GM23338 (cell line): ENCODE results near the gene ALDH1L2. TPM values are rescaled to one million over a fixed set of nuclear protein-coding genes. Genes with fewer than 3 reads are reported as not detected.

ENCODE experiments used
- ATAC-seq: fragments of 200-7000 bp; cut with Tn5 transposase; 3 replicates; pipeline ENCODE4 v1.9.1; 2020
- DNase-seq: peaks from one replicate; pipeline ENCODE4 v3.0.0-alpha.2; 2015; ENCODE audit warnings: low spot score
- H2AFZ ChIP-seq: fragments of 200-600 bp; sonication (generic); 2 replicates; pipeline ENCODE4 v1.8.0; 2016; ENCODE audit warnings: antibody characterized with exemption, mild to moderate bottlenecking, moderate library complexity
- H3F3A ChIP-seq: fragments of 200-600 bp; sonication (generic); replicated peaks from 2 replicates; pipeline ENCODE4 v1.8.0; 2017; ENCODE audit warnings: antibody characterized with exemption, mixed run types, low read depth
- H3K27ac ChIP-seq: fragments of 200-600 bp; sonication (generic); 2 replicates; pipeline ENCODE4 v1.6.1; 2016; ENCODE audit warnings: low read depth
- H3K27me3 ChIP-seq: fragments of 200-600 bp; sonication (generic); 2 replicates; pipeline ENCODE4 v1.8.0; 2016; ENCODE audit warnings: mild to moderate bottlenecking, mixed run types, moderate library complexity; ENCODE audit not compliant: insufficient read depth
- H3K36me3 ChIP-seq: fragments of 200-600 bp; sonication (generic); 2 replicates; pipeline ENCODE4 v1.8.0; 2016; ENCODE audit warnings: mild to moderate bottlenecking; ENCODE audit not compliant: insufficient read depth
- H3K4me1 ChIP-seq: fragments of 200-600 bp; sonication (generic); 2 replicates; pipeline ENCODE4 v1.8.0; 2016; ENCODE audit warnings: mild to moderate bottlenecking, moderate library complexity; ENCODE audit not compliant: insufficient read depth
- H3K4me2 ChIP-seq: fragments of 200-600 bp; sonication (generic); 2 replicates; pipeline ENCODE4 v1.7.1; 2017; ENCODE audit warnings: mixed run types
- H3K4me3 ChIP-seq: fragments of 200-600 bp; sonication (generic); 2 replicates; pipeline ENCODE4 v1.6.1; 2016; ENCODE audit warnings: mixed run types
- H3K79me2 ChIP-seq: fragments of 200-600 bp; sonication (generic); replicated peaks from 2 replicates; pipeline ENCODE4 v1.8.0; 2017; ENCODE audit warnings: mild to moderate bottlenecking; ENCODE audit not compliant: insufficient read depth
- H3K9me2 ChIP-seq: fragments of 200-600 bp; sonication (generic); 2 replicates; pipeline ENCODE4 v1.8.0; 2017; ENCODE audit not compliant: insufficient read depth
- H4K20me1 ChIP-seq: fragments of 200-600 bp; sonication (generic); replicated peaks from 2 replicates; pipeline ENCODE4 v1.8.0; 2017; ENCODE audit warnings: mild to moderate bottlenecking; ENCODE audit not compliant: insufficient read depth
- H3K27ac Mint-ChIP-seq: 2 replicates; pipeline ENCODE4 v1.8.0; 2020; ENCODE audit warnings: inconsistent platforms, mild to moderate bottlenecking, moderate library complexity, mixed read lengths
- H3K27me3 Mint-ChIP-seq: 3 replicates; pipeline ENCODE4 v1.8.0; 2022; ENCODE audit warnings: low read depth, mild to moderate bottlenecking, moderate library complexity, mixed read lengths, inconsistent platforms; ENCODE audit not compliant: insufficient read depth, poor library complexity
- H3K36me3 Mint-ChIP-seq: 3 replicates; pipeline ENCODE4 v1.8.0; 2021; ENCODE audit warnings: low read depth, mild to moderate bottlenecking, inconsistent platforms, moderate library complexity, mixed read lengths
- H3K4me1 Mint-ChIP-seq: 3 replicates; pipeline ENCODE4 v1.8.0; 2020; ENCODE audit warnings: mild to moderate bottlenecking, inconsistent platforms, mixed read lengths
- H3K4me3 Mint-ChIP-seq: 3 replicates; pipeline ENCODE4 v1.8.0; 2021; ENCODE audit warnings: moderate library complexity, mild to moderate bottlenecking, inconsistent platforms, mixed read lengths
- H3K9me3 Mint-ChIP-seq: 3 replicates; pipeline ENCODE4 v1.8.0; 2020; ENCODE audit warnings: moderate library complexity, mild to moderate bottlenecking, inconsistent platforms, mixed read lengths
- CREB1 ChIP-seq: fragments of 250-450 bp; sonication (Bioruptor Pico); IDR thresholded peaks from 2 replicates; pipeline ENCODE4 v1.5.0; 2020; ENCODE audit warnings: low read depth, mild to moderate bottlenecking, moderate library complexity
- EZH2 ChIP-seq: fragments of 200-600 bp; sonication (generic); IDR thresholded peaks from one replicate; pipeline ENCODE4 v1.8.0; 2017; ENCODE audit warnings: antibody characterized with exemption, mild to moderate bottlenecking, low read depth; ENCODE audit not compliant: unreplicated experiment
- EZH2phosphoT487 ChIP-seq: fragments of 200-600 bp; sonication (generic); IDR thresholded peaks from one replicate; pipeline ENCODE4 v1.8.1; 2018; ENCODE audit warnings: antibody characterized with exemption; ENCODE audit not compliant: unreplicated experiment
- JUNB ChIP-seq: IDR thresholded peaks from one replicate; pipeline ENCODE4 v1.6.1; 2016; ENCODE audit warnings: antibody characterized with exemption; ENCODE audit not compliant: unreplicated experiment
- NANOG ChIP-seq: IDR thresholded peaks from 2 replicates; pipeline ENCODE4 v1.6.1; 2016; ENCODE audit warnings: antibody characterized with exemption, borderline replicate concordance
- POLR2AphosphoS5 ChIP-seq: IDR thresholded peaks from 2 replicates; pipeline ENCODE4 v1.6.1; 2016; ENCODE audit warnings: antibody characterized with exemption, low read depth
- STAT1 ChIP-seq: IDR thresholded peaks from one replicate; pipeline ENCODE4 v1.6.1; 2016; ENCODE audit warnings: antibody characterized with exemption; ENCODE audit not compliant: unreplicated experiment
- ZNF114 ChIP-seq: fragments of 250-450 bp; sonication (Bioruptor Pico); IDR thresholded peaks from 2 replicates; pipeline ENCODE4 v1.5.0; 2020; ENCODE audit warnings: mild to moderate bottlenecking, moderate library complexity
- ZNF331 ChIP-seq: fragments of 250-450 bp; sonication (Bioruptor Pico); IDR thresholded peaks from 2 replicates; pipeline ENCODE4 v1.5.0; 2020; ENCODE audit warnings: low read depth, mild to moderate bottlenecking, moderate library complexity
- polyA plus RNA-seq: library from polyadenylated mRNA; unstranded; fragments of >200 nt; fragmentation: Nextera tagmentation; extraction: Ambion mirVana; gene quantifications from 2 replicates; pipeline ENCODE4 v1.2.1, GENCODE V29; 2016
- total RNA-seq: library from RNA; depleted of rRNA; stranded (reverse); fragments of >200 nt; shearing (Covaris generic); gene quantifications from 2 replicates; pipeline ENCODE4 v1.2.3, GENCODE V29; 2014
- TF ChIP-seq, protein P1 (sequence below), 2 experiments: fragments of 200-600 bp in 1 of 2; sonication (generic) in 1 of 2; conservative IDR thresholded peaks; 2 replicates each; pipeline versions ENCODE4 v1.5.1 to v1.6.1; 2016 to 2017; ENCODE audit warnings: antibody characterized with exemption in 2 of 2, low read depth in 2 of 2, mild to moderate bottlenecking in 2 of 2, moderate library complexity in 1 of 2
- TF ChIP-seq, protein P2 (sequence below): fragments of 250-450 bp; sonication (Bioruptor Pico); IDR thresholded peaks from 2 replicates; pipeline ENCODE4 v1.5.0; 2020; ENCODE audit warnings: mild to moderate bottlenecking, moderate library complexity
- TF ChIP-seq, protein P3 (sequence below): IDR thresholded peaks from one replicate; pipeline ENCODE4 v1.6.1; 2018; ENCODE audit warnings: antibody characterized with exemption; ENCODE audit not compliant: unreplicated experiment

The ALDH1L2 gene
- total and polyA plus RNA-seq, 2 experiments from 2014 or later, result 5.8 to 9.1 TPM

DNA sequence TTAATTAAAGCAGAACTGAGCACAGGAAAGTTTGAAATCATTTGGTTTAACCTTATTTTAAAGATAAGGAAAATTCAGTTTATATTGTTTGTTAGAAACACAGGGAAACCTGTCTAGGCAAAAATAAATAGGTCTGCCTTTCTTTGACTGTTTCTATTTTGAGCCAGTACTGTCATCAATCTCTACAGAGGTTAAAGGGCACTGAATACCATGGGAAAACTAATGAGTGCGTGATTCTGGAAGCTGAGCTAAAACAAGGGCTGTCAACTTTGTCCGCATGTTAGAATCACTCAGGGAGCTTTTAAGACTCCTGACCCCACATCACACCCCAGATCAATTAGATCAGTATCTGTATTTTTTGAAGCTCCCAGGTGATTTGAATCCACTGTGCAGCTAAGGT, 59.3 kb downstream of the ALDH1L2 start (continued):
- TF ChIP-seq EZH2 (no peak), STAT1 (no peak), NANOG (no peak)
- TF ChIP-seq, protein P1, sequence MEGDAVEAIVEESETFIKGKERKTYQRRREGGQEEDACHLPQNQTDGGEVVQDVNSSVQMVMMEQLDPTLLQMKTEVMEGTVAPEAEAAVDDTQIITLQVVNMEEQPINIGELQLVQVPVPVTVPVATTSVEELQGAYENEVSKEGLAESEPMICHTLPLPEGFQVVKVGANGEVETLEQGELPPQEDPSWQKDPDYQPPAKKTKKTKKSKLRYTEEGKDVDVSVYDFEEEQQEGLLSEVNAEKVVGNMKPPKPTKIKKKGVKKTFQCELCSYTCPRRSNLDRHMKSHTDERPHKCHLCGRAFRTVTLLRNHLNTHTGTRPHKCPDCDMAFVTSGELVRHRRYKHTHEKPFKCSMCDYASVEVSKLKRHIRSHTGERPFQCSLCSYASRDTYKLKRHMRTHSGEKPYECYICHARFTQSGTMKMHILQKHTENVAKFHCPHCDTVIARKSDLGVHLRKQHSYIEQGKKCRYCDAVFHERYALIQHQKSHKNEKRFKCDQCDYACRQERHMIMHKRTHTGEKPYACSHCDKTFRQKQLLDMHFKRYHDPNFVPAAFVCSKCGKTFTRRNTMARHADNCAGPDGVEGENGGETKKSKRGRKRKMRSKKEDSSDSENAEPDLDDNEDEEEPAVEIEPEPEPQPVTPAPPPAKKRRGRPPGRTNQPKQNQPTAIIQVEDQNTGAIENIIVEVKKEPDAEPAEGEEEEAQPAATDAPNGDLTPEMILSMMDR (conservative IDR thresholded peaks at IDR 0.05; ENCODE audit: low read depth in 2 of 2), result no peak

DNA sequence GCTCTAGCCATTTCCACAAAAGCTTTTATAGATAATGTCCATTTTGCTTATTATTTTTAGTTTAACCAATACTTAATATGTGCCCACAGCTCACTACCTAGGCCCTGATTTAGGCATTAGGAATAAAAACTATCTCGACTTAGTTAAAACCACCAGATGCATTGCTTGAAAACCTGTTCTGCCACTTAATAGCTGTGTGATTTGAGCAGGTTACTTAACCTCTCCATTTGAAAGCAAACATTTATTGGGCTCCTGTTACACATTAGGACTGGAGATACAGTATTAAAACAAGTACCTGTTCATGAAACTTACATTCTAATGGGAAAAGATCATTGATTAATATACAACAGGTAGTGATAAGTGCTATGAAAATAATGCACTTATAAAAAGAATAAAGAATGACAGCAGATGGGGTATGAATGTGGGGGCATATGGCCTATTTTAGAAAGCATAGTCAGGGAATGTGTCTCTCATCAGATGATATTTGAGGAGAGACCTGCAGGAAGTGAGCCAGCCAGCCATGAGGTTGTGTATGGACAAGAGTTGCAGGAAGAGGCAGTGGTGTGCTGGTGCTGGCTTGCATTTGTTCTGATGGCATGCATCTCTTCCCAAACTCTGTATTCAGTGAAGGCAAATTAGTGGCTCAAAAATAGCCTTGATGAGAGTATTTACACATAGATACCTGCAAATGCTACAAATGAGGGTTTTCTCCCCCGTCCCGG, 63.9 kb downstream of the ALDH1L2 start:
- peak overlapping the region; percentile 25 for H3K27ac Mint-ChIP-seq
- peaks cover 19% of the 10 kb centered on the region; the same call in 2 of the 3 replicates for H3K4me1 Mint-ChIP-seq
- ATAC-seq, result no peak
- TF ChIP-seq NANOG, result no peak
- TF ChIP-seq EZH2, result no peak
- TF ChIP-seq, protein P2, sequence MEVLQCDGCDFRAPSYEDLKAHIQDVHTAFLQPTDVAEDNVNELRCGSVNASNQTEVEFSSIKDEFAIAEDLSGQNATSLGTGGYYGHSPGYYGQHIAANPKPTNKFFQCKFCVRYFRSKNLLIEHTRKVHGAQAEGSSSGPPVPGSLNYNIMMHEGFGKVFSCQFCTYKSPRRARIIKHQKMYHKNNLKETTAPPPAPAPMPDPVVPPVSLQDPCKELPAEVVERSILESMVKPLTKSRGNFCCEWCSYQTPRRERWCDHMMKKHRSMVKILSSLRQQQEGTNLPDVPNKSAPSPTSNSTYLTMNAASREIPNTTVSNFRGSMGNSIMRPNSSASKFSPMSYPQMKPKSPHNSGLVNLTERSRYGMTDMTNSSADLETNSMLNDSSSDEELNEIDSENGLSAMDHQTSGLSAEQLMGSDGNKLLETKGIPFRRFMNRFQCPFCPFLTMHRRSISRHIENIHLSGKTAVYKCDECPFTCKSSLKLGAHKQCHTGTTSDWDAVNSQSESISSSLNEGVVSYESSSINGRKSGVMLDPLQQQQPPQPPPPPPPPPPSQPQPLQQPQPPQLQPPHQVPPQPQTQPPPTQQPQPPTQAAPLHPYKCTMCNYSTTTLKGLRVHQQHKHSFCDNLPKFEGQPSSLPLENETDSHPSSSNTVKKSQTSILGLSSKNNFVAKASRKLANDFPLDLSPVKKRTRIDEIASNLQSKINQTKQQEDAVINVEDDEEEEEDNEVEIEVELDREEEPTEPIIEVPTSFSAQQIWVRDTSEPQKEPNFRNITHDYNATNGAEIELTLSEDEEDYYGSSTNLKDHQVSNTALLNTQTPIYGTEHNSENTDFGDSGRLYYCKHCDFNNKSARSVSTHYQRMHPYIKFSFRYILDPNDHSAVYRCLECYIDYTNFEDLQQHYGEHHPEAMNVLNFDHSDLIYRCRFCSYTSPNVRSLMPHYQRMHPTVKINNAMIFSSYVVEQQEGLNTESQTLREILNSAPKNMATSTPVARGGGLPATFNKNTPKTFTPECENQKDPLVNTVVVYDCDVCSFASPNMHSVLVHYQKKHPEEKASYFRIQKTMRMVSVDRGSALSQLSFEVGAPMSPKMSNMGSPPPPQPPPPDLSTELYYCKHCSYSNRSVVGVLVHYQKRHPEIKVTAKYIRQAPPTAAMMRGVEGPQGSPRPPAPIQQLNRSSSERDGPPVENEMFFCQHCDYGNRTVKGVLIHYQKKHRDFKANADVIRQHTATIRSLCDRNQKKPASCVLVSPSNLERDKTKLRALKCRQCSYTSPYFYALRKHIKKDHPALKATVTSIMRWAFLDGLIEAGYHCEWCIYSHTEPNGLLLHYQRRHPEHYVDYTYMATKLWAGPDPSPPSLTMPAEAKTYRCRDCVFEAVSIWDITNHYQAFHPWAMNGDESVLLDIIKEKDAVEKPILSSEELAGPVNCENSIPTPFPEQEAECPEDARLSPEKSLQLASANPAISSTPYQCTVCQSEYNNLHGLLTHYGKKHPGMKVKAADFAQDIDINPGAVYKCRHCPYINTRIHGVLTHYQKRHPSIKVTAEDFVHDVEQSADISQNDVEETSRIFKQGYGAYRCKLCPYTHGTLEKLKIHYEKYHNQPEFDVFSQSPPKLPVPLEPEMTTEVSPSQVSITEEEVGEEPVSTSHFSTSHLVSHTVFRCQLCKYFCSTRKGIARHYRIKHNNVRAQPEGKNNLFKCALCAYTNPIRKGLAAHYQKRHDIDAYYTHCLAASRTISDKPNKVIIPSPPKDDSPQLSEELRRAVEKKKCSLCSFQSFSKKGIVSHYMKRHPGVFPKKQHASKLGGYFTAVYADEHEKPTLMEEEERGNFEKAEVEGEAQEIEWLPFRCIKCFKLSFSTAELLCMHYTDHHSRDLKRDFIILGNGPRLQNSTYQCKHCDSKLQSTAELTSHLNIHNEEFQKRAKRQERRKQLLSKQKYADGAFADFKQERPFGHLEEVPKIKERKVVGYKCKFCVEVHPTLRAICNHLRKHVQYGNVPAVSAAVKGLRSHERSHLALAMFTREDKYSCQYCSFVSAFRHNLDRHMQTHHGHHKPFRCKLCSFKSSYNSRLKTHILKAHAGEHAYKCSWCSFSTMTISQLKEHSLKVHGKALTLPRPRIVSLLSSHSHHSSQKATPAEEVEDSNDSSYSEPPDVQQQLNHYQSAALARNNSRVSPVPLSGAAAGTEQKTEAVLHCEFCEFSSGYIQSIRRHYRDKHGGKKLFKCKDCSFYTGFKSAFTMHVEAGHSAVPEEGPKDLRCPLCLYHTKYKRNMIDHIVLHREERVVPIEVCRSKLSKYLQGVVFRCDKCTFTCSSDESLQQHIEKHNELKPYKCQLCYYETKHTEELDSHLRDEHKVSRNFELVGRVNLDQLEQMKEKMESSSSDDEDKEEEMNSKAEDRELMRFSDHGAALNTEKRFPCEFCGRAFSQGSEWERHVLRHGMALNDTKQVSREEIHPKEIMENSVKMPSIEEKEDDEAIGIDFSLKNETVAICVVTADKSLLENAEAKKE (CRISPR knock-in tag), result no peak
- no peak for TF ChIP-seq STAT1
- no peak for TF ChIP-seq EZH2phosphoT487
- TF ChIP-seq, protein P3, sequence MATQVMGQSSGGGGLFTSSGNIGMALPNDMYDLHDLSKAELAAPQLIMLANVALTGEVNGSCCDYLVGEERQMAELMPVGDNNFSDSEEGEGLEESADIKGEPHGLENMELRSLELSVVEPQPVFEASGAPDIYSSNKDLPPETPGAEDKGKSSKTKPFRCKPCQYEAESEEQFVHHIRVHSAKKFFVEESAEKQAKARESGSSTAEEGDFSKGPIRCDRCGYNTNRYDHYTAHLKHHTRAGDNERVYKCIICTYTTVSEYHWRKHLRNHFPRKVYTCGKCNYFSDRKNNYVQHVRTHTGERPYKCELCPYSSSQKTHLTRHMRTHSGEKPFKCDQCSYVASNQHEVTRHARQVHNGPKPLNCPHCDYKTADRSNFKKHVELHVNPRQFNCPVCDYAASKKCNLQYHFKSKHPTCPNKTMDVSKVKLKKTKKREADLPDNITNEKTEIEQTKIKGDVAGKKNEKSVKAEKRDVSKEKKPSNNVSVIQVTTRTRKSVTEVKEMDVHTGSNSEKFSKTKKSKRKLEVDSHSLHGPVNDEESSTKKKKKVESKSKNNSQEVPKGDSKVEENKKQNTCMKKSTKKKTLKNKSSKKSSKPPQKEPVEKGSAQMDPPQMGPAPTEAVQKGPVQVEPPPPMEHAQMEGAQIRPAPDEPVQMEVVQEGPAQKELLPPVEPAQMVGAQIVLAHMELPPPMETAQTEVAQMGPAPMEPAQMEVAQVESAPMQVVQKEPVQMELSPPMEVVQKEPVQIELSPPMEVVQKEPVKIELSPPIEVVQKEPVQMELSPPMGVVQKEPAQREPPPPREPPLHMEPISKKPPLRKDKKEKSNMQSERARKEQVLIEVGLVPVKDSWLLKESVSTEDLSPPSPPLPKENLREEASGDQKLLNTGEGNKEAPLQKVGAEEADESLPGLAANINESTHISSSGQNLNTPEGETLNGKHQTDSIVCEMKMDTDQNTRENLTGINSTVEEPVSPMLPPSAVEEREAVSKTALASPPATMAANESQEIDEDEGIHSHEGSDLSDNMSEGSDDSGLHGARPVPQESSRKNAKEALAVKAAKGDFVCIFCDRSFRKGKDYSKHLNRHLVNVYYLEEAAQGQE, result no peak
- TF ChIP-seq JUNB, result no peak
- TF ChIP-seq CREB1, result no peak
- no peak for TF ChIP-seq ZNF114 (CRISPR knock-in tag)
- no peak for TF ChIP-seq ZNF331
- TF ChIP-seq POLR2AphosphoS5, result no peak

More for the DNA sequence above, 63.9 kb downstream of the ALDH1L2 start:
- Histone ChIP-seq H3K4me3 (no peak overlapping the region), H2AFZ (no peak overlapping the region), H4K20me1 (peaks cover 5% of the 10 kb centered on the region; the same call in 1 of the 2 replicates), H3K79me2 (0 out of 2 replicates have a peak, but pooled peaks cover 1% of the 10 kb centered on the region), H3K36me3 (no peaks in the 10 kb centered on the region), H3K4me2 (no peak overlapping the region), H3F3A (no peaks in the 10 kb centered on the region), H3K27ac (no peak overlapping the region; the same call in 1 of the 2 replicates), H3K4me1 (0 out of 2 replicates have a peak, but pooled peaks cover 8% of the 10 kb centered on the region), H3K9me2 (no peaks in the 10 kb centered on the region), H3K27me3 (no peaks in the 10 kb centered on the region)
- Mint-ChIP-seq H3K27me3 (no peaks in the 10 kb centered on the region), H3K9me3 (no peaks in the 10 kb centered on the region), H3K36me3 (no peaks in the 10 kb centered on the region; the same call in 1 of the 3 replicates), H3K4me3 (no peak overlapping the region)
- peak; percentile 17 for DNase-seq
